A549 (cell line): ENCODE measurements around the gene PPP1R14B.

Experiments used
- CTCF ChIP-seq: fragments of >200 bp; sonication (Bioruptor Twin); formaldehyde crosslinking; IDR thresholded peaks from 3 replicates; pipeline ENCODE4 v1.5.1; 2016
- EP300 ChIP-seq, 2 experiments: fragments of >200 bp; sonication (Bioruptor Twin); formaldehyde crosslinking; IDR thresholded peaks; 2 replicates in 1 of 2; 3 replicates in 1 of 2; pipeline ENCODE4 v1.6.1; 2016 to 2017
- JUN ChIP-seq, 2 experiments: fragments of >200 bp; sonication (Bioruptor Twin); formaldehyde crosslinking; IDR thresholded peaks; 2 replicates in 1 of 2; 3 replicates in 1 of 2; pipeline ENCODE4 v1.6.1; 2016 to 2017
- JUNB ChIP-seq: fragments of >200 bp; sonication (Bioruptor Twin); formaldehyde crosslinking; IDR thresholded peaks from 2 replicates; pipeline ENCODE4 v1.6.1; 2016
- POLR2A ChIP-seq: IDR thresholded peaks from 2 replicates; pipeline ENCODE4 v1.6.1; 2012; ENCODE audit warnings: mild to moderate bottlenecking, low read length
- TFCP2L1 ChIP-seq: fragments of 250-450 bp; sonication (Bioruptor Pico); IDR thresholded peaks from 2 replicates; pipeline ENCODE4 v1.5.0; 2021; ENCODE audit warnings: mild to moderate bottlenecking
- TF ChIP-seq, protein P1 (sequence below): fragments of 450-650 bp; IDR thresholded peaks from 2 replicates; pipeline ENCODE4 v1.6.1; 2014; ENCODE audit warnings: antibody characterized with exemption

DNA sequence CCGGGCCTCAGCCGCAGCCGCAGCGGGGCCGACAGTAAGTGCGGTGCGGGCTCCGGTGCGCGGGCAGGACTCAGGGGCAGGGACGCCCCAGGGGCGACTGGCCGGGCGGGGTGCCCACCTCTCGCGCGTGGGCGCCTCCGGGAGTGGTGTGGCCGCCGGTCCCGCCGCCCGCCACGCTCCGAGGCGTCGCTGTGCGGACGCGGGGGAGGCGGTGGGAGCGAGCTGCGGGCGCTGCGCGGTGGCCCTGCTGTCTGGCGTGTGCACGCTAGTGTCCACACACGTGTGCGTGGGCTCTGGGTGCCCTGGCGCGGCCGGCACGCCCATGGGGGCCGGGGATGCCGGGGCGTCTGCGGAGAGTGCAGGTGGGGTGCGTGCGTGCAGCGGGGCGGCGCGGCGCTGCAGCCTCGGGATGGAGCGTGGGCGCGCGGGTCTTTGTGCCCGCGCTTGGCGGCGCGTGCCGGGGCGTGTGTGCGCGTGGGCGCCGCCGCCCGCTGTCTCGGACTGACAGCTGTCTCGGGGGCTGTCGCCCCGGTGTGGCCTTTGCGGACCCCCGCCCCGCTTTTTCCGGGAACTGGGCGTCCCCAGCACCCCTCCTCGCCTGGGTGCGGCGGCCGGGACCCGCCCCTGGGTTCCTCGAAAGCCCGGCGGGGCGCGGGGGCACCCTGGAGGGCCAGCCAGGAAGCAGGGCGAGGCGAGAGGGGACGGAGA lies 45.2 kb upstream of the PPP1R14B start:
- TF ChIP-seq CTCF: no peak
- no peak for TF ChIP-seq POLR2A
- no peak for TF ChIP-seq JUN (IDR thresholded peaks at IDR 0.05)
- no peak for TF ChIP-seq JUNB
- TF ChIP-seq, protein P1, sequence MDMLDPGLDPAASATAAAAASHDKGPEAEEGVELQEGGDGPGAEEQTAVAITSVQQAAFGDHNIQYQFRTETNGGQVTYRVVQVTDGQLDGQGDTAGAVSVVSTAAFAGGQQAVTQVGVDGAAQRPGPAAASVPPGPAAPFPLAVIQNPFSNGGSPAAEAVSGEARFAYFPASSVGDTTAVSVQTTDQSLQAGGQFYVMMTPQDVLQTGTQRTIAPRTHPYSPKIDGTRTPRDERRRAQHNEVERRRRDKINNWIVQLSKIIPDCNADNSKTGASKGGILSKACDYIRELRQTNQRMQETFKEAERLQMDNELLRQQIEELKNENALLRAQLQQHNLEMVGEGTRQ: no peak
- no peak for TF ChIP-seq EP300 (IDR thresholded peaks at IDR 0.05)
- TF ChIP-seq TFCP2L1 (CRISPR knock-in tag): no peak
